Gastroesophageal sphincter (tissue), 4 donors: ENCODE measurements around the gene OPN1LW. TPM values are rescaled to one million over a fixed set of nuclear protein-coding genes. Genes with fewer than 3 reads are reported as not detected.
A peak's percentile ranks its signal among the peaks of the same experiment; 100 is the strongest.

ENCODE experiments used
- ATAC-seq: fragments of 150-250 bp; one replicate; pipeline ENCODE4 v1.9.1; 2016; ENCODE audit warnings: mild to moderate bottlenecking, moderate library complexity
- H3K27ac ChIP-seq, 4 donors: fragments of 200-600 bp; sonication (generic) in 3 of 4; 1 replicate in 3 of 4; 2 replicates in 1 of 4; pipeline ENCODE4 v1.5.1; 2016 to 2019
- H3K27me3 ChIP-seq: fragments of 200-600 bp; sonication (generic); one replicate; pipeline ENCODE4 v1.5.1; 2019
- H3K36me3 ChIP-seq, 2 donors: fragments of 200-600 bp; sonication (generic); one replicate each; pipeline ENCODE4 v1.5.1; 2019; ENCODE audit warnings: control low read depth in 1 of 2
- H3K4me1 ChIP-seq, 3 donors: fragments of 200-600 bp; sonication (generic); 1 replicate in 2 of 3; 2 replicates in 1 of 3; pipeline ENCODE4 v1.5.1; 2016 to 2019; ENCODE audit warnings: control low read depth in 2 of 3
- H3K4me3 ChIP-seq, 2 donors: fragments of 200-600 bp; sonication (generic); one replicate each; pipeline ENCODE4 v1.5.1; 2019; ENCODE audit warnings: mild to moderate bottlenecking in 1 of 2, moderate library complexity in 1 of 2
- H3K9me3 ChIP-seq, 3 donors: fragments of 200-600 bp; sonication (generic); one replicate each; pipeline ENCODE4 v1.5.1; 2017 to 2019; ENCODE audit warnings: control low read depth in 2 of 3
- CTCF ChIP-seq, 4 experiments: fragments of 200-600 bp in 2 of 4; fragments of 450-650 bp in 2 of 4; sonication (generic) in 1 of 4; IDR thresholded peaks; one replicate each; pipeline ENCODE4 v1.5.1; 2017 to 2019; ENCODE audit warnings: antibody characterized with exemption in 4 of 4, mild to moderate bottlenecking in 2 of 4, moderate library complexity in 2 of 4
- EP300 ChIP-seq: sonication (generic); formaldehyde crosslinking; IDR thresholded peaks from one replicate; pipeline ENCODE4 v1.6.1; 2017; ENCODE audit warnings: antibody characterized with exemption, mild to moderate bottlenecking
- POLR2A ChIP-seq, 2 donors: fragments of 450-650 bp; IDR thresholded peaks; one replicate each; pipeline ENCODE4 v1.6.1; 2017; ENCODE audit warnings: antibody characterized with exemption in 2 of 2, mild to moderate bottlenecking in 2 of 2, moderate library complexity in 1 of 2
- POLR2AphosphoS5 ChIP-seq: sonication (generic); formaldehyde crosslinking; IDR thresholded peaks from one replicate; pipeline ENCODE4 v1.6.1; 2017; ENCODE audit warnings: antibody characterized with exemption
- WGBS, 2 donors: methylation state at CpG; one replicate each; pipeline ENCODE4 v1.1.5; 2018; ENCODE audit warnings: low coverage in 1 of 2; 5-methylcytosine and 5-hydroxymethylcytosine counted together
- total RNA-seq, 4 donors: library from RNA; depleted of rRNA; stranded (reverse); fragments of >200 nt; gene quantifications; one replicate each; pipeline ENCODE4 v1.1.0, GENCODE V29; 2016

OPN1LW gene
- total RNA-seq, 4 donors from 2014 or later = not detected

- H3K4me3 ChIP-seq = no peak overlapping the region
- no peaks in the 10 kb centered on the region for H3K9me3 ChIP-seq
- H3K27ac ChIP-seq = no peak overlapping the region
- H3K36me3 ChIP-seq = no peaks in the 10 kb centered on the region
- TF ChIP-seq POLR2A (IDR thresholded peaks at IDR 0.05) (no peak), POLR2AphosphoS5 (no peak), EP300 (no peak), CTCF (IDR thresholded peaks at IDR 0.05) (no peak)
- no peaks in the 10 kb centered on the region for H3K27me3 ChIP-seq
- peaks cover 0 to 8% (median 0%) of the 10 kb centered on the region in 3 donors for H3K4me1 ChIP-seq
- 64 to 85% methylated on average over 5 of the region's 7 CpGs for WGBS, 2 donors
- no peak for ATAC-seq
Observed at GRCh38 chrX:154135458-154136229, 8.4 kb upstream of the OPN1LW start.

- no peak for TF ChIP-seq POLR2A (IDR thresholded peaks at IDR 0.05)
- TF ChIP-seq CTCF (IDR thresholded peaks at IDR 0.05) = peak; percentile 56 to 87 (median 70)
- no peak for TF ChIP-seq POLR2AphosphoS5
- TF ChIP-seq EP300 = no peak
- H3K27ac ChIP-seq = peak overlapping the region in 2 of 4 donors; percentile 58 to 69
- 6 to 52% methylated on average over 3 to 7 of the region's 44 CpGs for WGBS, 2 donors
- H3K27me3 ChIP-seq = no peaks in the 10 kb centered on the region
- no peaks in the 10 kb centered on the region for H3K9me3 ChIP-seq
- H3K4me1 ChIP-seq = peaks cover 0 to 8% (median 0%) of the 10 kb centered on the region in 3 donors
- H3K4me3 ChIP-seq = peak overlapping the region; percentile 41 to 43
- no peaks in the 10 kb centered on the region for H3K36me3 ChIP-seq
- ATAC-seq = peak; percentile 81
Observed at GRCh38 chrX:154136627-154137161, 7.3 kb upstream of the OPN1LW start.

GRCh38 chrX:154138857-154139256 is 5.2 kb upstream of the OPN1LW start:
- ATAC-seq = no peak
- peaks cover 0 to 8% (median 0%) of the 10 kb centered on the region in 3 donors for H3K4me1 ChIP-seq
- H3K27ac ChIP-seq = no peak overlapping the region
- H3K36me3 ChIP-seq = no peaks in the 10 kb centered on the region
- 90 to 95% methylated on average over 8 of the region's 10 CpGs for WGBS, 2 donors
- no peak for TF ChIP-seq POLR2AphosphoS5
- no peak for TF ChIP-seq EP300
- no peak for TF ChIP-seq POLR2A (IDR thresholded peaks at IDR 0.05)
- TF ChIP-seq CTCF (IDR thresholded peaks at IDR 0.05) = no peak
- H3K27me3 ChIP-seq = no peaks in the 10 kb centered on the region
- H3K4me3 ChIP-seq = no peak overlapping the region
- H3K9me3 ChIP-seq = no peaks in the 10 kb centered on the region

DNA sequence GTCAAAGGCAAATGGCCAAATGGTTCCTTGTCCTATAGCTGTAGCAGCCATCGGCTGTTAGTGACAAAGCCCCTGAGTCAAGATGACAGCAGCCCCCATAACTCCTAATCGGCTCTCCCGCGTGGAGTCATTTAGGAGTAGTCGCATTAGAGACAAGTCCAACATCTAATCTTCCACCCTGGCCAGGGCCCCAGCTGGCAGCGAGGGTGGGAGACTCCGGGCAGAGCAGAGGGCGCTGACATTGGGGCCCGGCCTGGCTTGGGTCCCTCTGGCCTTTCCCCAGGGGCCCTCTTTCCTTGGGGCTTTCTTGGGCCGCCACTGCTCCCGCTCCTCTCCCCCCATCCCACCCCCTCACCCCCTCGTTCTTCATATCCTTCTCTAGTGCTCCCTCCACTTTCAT is 3.8 kb upstream of the OPN1LW start:
- H3K27ac ChIP-seq = no peak overlapping the region
- no peak for TF ChIP-seq POLR2AphosphoS5
- no peak for TF ChIP-seq POLR2A (IDR thresholded peaks at IDR 0.05)
- TF ChIP-seq EP300 = no peak
- TF ChIP-seq CTCF (IDR thresholded peaks at IDR 0.05) = no peak
- no peaks in the 10 kb centered on the region for H3K27me3 ChIP-seq
- H3K4me3 ChIP-seq = no peak overlapping the region
- WGBS, 2 donors = 60 to 75% methylated on average over 2 to 5 of the region's 12 CpGs
- H3K9me3 ChIP-seq = no peaks in the 10 kb centered on the region
- H3K36me3 ChIP-seq = no peaks in the 10 kb centered on the region
- no peak for ATAC-seq
- peaks cover 0 to 8% (median 0%) of the 10 kb centered on the region in 3 donors for H3K4me1 ChIP-seq

DNA sequence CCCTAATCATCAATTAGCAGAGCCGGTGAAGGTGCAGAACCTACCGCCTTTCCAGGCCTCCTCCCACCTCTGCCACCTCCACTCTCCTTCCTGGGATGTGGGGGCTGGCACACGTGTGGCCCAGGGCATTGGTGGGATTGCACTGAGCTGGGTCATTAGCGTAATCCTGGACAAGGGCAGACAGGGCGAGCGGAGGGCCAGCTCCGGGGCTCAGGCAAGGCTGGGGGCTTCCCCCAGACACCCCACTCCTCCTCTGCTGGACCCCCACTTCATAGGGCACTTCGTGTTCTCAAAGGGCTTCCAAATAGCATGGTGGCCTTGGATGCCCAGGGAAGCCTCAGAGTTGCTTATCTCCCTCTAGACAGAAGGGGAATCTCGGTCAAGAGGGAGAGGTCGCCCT is 3.3 kb upstream of the OPN1LW start:
- H3K27ac ChIP-seq = no peak overlapping the region
- no CpG with 5 or more reads among the region's 10 CpGs for WGBS, 2 donors
- peaks cover 0 to 8% (median 0%) of the 10 kb centered on the region in 3 donors for H3K4me1 ChIP-seq
- no peaks in the 10 kb centered on the region for H3K27me3 ChIP-seq
- ATAC-seq = no peak
- no peak for TF ChIP-seq CTCF (IDR thresholded peaks at IDR 0.05)
- no peak for TF ChIP-seq EP300
- TF ChIP-seq POLR2AphosphoS5 = no peak
- TF ChIP-seq POLR2A (IDR thresholded peaks at IDR 0.05) = no peak
- no peaks in the 10 kb centered on the region for H3K36me3 ChIP-seq
- H3K4me3 ChIP-seq = no peak overlapping the region
- no peaks in the 10 kb centered on the region for H3K9me3 ChIP-seq
